Ovary (tissue), 3 donors: ENCODE data around the gene HIF3A.

Source experiments
- CTCF ChIP-seq, 3 donors: fragments of 450-650 bp in 2 of 3; fragments of 200-600 bp in 1 of 3; IDR thresholded peaks; one replicate each; pipeline versions ENCODE4 v1.5.1 to v1.8.0; 2016 to 2022; ENCODE audit warnings: antibody characterized with exemption in 3 of 3, mild to moderate bottlenecking in 1 of 3
- EP300 ChIP-seq: sonication (generic); formaldehyde crosslinking; IDR thresholded peaks from one replicate; pipeline ENCODE4 v1.6.1; 2017; ENCODE audit warnings: antibody characterized with exemption
- POLR2A ChIP-seq: fragments of 450-650 bp; IDR thresholded peaks from one replicate; pipeline ENCODE4 v1.6.1; 2017; ENCODE audit warnings: antibody characterized with exemption, mild to moderate bottlenecking, moderate library complexity
- donor health status: DM: no; HTN: no; CAD: no.

GRCh38 chr19:46303691-46304397, 7.0 kb downstream of the HIF3A start:
- TF ChIP-seq CTCF (IDR thresholded peaks at IDR 0.05), result no peak
- TF ChIP-seq POLR2A, result no peak
- TF ChIP-seq EP300, result no peak
